ENCODE measurements around the gene FRK.
"Not testable (repeated sequence)": the region's sequence is repeated elsewhere in the genome, so short reads cannot be mapped to it uniquely, and the experiment has no call there.

The FRK gene

DNA sequence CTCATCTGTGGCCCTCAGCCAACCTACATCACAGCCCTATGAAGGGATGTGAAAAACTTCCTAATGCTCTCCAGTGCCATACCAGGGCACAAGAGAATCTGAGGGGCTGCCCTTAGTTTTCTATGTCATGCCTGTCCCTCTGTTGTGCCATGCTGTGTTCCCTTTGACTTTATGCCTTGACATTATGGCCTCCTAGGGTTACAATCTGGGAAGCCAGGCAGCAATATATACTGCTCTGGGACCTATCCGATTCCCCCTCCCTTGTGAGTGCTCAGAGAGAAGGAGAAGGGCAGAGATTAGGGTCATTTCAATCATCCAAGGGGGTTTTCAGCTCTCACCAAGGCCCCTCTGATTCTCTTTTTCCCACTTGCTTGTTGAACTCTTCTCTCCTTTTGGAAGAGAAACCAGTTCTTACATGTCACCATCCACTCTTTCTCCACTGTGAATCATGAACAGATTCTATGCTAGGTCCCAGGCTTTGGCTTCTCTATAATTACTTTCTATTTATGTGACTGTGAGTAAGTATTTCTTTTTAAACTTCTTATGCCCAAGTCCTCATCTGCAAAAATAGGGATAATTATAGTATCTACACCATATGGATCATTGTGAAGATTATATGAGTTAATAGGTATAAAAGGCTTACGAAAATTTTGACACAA, 14.2 kb upstream of the FRK start:
- no peak for DNase-seq (ENCODE audit: low spot score)

DNA sequence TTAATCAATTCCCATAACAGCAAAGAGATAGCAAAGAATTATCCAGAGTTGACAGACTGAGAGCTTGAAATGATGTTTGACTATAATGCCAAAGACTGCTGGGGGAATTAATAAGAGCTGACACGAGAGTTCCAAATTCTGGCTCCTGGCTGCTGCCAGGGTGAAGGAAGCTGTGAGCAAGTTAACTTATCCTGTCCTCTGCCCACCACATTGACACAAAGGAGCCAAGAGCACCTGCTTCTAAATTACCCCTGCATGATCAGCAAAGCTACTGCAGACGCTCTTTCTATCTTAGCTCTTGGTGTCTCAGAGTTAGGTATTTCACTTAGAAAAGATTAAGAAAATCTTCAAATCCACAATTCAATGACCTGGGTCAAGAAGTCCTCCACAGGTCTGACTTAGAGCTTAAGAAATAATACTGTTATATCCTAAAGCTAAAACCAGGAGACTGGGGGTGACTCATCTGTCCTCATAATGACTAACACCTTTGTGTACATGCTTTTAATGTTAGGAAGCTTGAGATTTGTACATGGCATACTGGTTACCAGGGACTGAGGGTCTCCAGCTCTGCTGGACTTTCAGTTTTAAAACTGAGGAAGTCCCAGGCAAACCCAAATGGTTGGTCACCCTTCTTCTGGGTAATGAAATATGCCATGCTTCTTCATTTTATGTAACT, 13.2 kb upstream of the FRK start:
- no peak for DNase-seq (ENCODE audit: low spot score)

DNA sequence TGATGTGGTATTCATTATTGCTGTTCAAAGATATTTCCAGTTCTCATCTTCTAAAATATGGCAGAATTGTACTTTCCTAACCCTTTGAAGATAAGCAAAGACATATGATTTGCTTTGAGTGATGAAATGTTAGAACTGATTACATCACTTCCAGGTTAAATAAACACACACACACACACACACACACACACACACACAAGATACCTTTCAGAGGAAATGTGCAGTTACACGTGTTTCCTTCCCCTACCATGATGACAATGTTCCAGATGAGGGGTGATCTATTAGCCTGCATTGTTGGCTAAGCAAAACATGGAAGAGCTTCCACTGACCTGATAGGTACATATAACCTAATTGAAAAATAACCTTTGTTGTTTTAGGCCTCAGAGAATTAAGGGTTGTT, 11.7 kb upstream of the FRK start:
- DNase-seq (ENCODE audit: low spot score) = no peak

DNA sequence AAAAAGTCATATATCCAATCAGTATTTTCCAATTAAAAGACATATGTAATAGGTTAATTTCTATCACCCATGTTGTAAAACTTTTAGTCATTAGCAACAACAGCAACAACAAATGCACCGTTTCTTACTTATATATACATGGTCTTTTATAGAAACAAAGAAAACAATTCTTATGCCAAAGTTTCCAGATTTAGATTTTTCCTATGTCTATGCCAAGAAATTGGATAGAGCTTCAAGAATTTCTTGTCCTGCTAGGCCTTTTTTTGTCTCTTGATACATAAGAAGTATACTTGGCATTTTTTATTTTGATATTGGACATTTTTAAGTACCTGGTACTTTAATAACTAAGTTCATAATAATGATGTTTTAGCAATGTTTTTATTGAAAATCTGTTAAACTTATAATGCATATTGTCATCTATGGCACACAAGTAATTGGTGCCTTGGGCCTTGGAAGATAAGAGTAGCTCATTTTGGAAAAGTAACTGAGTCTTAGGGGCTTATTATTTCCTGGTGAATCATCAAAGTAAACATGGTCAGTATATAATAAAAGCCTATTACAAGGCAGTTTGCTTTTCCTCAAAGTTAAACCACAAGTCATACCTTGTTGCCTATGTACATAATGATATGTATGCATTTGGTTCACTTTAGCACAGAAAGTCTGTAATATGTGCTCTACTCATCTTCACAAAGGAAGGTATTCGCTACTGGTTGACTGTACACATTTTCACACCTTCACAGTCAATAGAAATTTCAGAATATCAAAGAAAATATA, 10.1 kb upstream of the FRK start:
- no peak for DNase-seq (ENCODE audit: low spot score)

DNA sequence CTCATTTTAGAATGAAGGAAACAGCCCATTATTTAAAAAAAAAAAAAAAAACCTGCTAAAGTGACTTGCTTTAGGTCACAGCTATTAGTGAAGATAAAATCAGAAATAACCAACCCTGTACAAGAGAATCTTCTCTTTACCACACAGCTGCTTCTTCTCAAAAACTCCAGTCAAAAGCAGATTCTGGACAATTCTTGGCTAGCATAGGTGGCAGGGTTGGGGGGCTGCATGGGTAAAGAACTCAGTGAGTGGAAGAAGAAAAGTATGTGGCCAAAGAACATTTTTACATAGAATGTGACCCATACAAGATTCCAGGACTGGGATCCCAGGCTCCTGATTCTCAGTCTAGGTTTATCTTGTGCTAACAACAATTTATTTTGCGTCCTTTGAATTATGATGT, 9.4 kb upstream of the FRK start:
- no peak for DNase-seq (ENCODE audit: low spot score)

DNA sequence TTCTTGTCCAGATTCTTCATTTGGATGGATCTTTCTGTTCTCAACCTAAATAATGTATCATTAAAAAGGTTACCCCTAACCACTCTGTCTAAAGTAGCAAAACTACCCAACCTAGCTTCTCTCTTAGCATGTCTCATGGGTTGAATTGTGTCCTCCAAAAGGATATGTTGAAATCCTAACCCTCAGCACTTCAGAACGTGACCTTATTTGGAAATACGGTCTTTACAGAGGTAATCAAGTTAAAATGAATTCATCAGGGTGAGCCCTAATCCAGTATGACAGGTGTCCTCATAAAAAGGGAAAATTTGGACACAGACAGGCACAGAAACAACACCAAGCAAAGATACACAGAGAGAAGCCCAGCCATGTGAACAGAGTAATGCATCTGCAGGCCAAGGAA, 6.1 kb upstream of the FRK start:
- peak; percentile 65 for DNase-seq (ENCODE audit: low spot score)

DNA sequence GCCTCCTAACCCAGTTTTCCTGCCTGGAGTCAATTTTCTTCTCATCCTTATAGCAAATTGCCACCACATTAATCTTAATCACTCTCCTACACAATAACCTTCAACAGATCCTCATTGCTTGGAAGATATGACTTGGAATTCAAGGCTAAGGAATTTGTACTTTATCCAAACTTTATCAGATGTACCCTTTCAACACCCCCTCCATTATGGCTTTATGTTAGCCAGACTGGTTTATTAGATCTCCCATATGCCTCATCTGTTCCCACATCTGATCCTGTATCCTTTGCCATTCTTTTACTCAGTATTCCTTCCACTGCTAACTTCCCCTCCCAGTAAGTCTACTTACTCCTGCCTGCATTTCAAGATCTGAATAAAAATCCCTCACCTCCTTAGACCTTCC, 4.0 kb upstream of the FRK start:
- DNase-seq (ENCODE audit: low spot score) = peak; percentile 75

DNA sequence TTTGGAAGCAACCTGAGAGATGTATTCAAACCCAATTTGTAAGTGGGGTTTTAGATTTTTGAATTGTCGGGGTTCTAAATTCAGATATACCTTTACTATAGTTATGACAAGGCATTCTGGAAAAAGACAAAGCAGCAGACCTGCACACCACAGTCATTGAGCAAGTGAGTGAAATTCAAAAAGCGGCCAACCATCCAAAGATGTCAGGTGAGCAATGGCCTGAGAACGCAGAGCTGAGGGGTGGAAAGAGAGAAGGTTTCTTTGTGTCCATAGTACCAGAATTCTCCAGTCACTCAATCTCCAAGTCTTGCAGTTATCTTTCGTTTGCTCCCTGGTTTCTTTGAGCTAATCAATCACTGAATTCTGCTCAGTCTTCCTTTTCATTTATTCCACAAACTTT, 1.8 kb upstream of the FRK start:
- no peak for DNase-seq (ENCODE audit: low spot score)

DNA sequence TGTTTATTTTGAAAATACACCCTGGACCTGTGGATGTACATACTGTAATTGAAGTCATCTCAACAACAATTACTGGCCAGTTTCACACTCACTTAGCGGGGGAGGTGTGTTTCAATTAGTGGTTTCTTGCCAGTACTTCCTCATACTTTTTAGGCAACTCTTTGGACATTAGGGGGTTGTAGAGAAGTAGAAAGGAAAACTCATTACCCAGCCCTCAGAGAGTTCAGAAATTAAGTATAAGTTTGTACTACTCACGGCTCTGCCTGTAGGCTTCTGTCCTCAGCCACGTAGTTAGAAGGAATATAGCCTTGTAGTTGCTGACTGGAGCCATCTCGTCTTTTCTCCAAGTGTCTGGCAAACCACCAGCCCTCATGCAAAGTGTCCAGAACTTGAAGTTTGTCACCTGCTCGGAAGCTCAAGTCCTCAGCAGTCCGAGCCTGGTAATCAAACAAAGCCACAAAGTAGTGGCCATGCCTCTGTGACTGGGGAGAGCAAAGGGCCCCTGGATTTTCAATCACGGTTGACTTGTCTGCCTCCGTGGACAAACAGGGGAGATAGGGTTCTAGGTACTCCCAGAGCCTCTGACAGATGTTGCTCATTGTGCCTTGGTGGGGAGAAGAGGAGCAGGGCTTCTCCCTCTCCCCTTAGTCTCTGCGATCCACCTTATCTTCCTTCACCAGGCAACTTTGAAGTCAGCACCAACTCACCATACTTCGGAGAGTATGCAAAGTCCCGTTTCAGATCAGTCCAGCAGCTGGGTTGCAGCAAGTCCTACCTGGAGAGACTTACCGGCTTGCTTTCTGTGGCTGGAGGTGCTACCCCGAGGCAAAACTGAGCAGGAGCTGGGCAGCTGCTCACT, 749 bp downstream of the FRK start:
- DNase-seq (ENCODE audit: low spot score) = no peak

DNA sequence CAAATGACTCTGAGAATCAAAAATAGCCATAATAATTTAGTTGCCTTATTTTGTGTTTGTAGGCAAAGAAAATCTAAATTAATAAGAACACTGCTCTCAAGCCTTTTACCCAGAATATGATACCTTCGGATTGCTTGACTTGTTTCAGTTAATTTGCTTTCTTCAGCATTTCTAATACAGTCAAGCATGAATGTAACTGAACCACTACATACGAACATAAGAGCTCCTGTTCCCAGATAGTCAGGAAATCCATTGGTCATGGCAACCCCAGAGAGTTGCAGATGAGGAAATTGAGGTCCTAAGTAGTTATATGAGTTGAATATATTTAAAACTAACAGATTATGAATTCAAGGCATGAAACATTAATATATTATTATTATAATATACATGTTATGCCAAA, 2.9 kb downstream of the FRK start:
- no peak for DNase-seq (ENCODE audit: low spot score)

DNA sequence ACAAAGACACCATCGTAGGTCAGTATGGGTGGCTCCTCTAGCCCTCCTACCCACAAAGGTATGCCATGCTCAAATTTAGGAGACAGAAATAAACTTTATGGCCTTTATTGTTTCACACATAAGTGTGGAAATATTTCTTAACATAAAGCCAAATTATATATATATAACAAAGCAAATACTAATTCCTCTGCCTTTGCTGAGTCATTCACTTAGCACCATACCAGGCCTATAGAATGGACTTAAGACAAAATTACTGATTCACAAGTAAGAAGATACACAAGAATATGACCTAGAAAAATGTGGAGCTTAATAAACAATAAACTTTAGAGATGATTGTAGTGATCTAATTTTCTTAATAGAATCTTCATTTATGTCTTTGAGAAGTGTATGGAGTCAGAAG, 5.2 kb downstream of the FRK start:
- no peak for DNase-seq (ENCODE audit: low spot score)

DNA sequence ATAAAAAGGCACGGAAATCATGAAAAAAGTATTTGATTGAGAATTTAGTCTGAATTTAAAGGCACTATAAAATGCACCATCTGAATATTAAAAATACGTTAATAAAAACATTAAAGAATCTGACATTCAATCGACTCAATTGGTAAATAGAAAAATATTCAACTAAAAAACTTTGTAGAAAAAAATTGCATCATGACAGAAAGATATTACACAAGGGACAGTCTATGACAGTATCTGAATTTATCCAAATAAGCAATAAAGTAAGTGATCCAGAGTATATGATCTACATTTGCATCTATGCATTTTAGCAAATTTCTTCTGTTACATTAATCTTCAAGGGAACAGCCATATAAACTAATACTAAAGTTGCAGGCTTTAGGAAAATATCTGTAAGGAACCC, 9.4 kb downstream of the FRK start:
- no peak for DNase-seq (ENCODE audit: low spot score)

DNA sequence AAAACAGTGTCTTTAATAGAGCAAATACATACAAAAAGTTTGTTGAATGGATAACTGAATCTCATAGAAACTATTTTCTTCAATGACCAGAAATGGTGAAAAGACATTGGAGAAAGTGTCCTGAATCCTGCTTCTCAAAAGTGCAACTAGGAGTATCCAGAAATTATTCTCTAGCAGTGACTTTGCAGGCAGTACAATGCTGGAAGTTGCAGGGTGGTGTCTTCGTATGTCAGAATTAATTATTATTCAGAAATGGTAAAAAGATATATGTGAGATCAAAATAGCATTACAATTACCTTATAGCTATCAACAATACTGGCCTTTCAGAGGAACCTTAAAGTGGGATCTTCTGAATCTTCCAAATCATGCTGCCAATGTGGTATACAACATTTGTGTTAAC, 10.0 kb downstream of the FRK start:
- DNase-seq (ENCODE audit: low spot score) = no peak

DNA sequence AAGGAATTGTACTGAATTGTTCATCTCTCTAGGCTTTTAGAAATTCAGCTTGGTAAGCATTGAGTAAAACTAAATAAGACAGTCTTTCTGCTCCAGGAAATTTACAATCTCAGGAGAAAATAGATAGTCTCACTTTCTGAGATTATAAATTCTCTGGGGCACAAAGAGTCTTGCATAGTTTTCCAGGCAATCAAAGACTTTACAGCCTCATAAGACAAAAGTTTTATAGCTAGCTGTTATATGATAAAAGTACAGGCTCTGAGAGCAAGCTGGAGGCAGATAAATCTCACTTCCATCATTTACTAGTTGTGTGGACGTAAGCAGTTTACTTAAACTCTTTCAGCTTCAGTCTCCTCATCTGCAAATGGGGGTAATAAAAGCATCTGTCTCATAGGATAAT, 11.4 kb downstream of the FRK start:
- no peak for DNase-seq (ENCODE audit: low spot score)

DNA sequence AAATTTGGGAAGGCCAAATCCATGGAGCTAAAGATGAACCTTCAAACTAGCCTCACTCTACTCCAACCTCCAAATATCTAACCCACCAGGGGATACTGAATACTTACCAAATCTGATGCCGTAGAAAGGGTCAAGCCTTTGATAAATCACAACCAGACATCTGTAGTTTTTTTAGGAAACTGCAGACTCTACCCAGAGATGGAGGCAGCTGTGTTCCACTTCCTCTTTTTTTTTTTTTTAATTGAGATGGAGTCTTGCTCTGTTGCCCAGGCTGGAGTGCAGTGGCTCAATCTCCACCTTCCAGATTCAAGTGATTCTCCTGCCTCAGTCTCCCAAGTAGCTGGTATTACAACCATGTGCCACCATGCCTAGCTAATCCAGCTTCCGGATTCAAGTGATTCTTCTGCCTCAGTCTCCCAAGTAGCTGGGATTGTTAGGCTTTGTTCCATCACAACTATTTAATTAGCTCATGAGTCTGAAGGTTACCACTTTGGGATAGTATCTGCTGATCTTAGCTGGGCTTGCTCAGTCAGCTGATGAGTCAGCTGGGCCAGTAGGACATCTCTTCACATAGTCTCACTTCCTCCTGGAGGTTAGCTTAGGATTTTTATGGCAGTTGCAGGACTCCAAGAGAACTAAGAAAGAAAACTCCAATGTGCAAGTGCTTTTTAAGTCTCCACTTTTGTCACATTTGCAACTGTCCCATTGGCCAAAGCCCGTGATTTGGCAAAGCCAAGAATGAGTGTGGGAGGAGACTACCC, 13.3 kb downstream of the FRK start:
- no peak for DNase-seq (ENCODE audit: low spot score)

DNA sequence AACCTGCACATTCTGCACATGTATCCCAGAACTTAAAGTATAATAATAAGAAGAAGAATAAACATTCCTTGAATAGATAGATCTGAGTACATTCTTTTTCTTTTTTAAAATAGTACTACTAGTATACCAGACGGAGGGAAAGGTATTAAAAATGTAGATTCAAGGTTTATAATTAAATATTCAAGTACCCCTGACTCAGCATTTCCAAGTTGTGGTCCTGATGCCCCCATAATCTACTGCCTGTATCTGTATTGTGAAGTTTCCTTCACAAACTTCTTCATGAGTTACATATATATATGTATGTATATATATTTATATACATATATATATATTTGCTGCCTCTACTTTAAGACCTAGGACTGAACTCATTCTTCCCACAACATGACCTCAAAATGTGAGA, 14.0 kb downstream of the FRK start:
- no peak for DNase-seq (ENCODE audit: low spot score)

DNA sequence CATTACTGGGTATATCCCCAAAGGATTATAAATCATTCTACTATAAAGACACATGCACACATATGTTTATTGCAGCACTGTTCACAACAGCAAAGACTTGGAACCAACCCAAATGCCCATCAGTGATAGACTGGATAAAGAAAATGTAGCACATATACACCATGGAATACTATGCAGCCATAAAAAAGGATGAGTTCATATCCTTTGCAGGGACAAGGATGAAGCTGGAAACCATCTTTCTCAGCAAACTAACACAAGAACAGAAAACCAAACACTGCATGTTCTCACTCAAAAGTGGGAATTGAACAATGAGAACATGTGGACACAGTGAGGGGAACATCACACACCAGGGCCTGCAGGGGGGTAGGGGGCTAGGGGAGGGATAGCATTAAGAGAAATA, 14.4 kb downstream of the FRK start:
- DNase-seq (ENCODE audit: low spot score) = not testable (repeated sequence)

DNA sequence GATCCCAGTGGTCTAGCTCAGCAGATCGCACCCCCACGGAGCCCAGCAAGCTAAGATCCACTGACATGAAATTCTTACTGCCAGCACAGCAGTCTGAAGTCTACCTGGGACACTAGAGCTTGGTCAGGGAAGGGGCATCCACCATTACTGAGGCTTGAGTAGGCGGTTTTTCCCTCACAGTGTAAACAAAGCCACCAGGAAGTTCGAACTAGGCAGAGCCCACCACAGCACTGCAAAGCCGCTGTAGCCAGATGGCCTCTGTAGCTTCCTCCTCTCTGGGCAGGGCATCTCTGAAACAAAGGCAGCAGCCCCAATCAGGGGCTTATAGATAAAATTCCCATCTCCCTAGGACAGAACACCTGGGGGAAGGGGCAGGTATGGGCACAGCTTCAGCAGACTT, 18.8 kb downstream of the FRK start:
- DNase-seq (ENCODE audit: low spot score) = no peak

DNA sequence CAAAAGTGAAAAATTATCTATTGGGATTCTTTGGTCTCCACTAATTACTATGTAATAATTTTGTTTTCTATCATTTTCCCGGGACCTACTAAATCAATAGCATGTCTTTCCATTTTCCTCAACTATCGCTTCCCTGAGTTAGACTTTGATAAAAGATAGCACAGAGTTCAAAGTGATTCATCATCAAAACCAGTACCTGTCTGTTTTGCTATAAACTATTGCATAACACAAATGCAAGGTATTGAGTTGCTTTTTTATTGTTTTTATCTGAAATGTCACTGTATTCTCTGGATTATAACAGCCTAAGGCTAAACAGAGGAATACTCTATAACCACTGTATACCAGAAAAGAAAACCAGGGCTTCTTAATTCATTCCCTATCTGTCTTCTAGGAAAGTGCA, 19.7 kb downstream of the FRK start:
- no peak for DNase-seq (ENCODE audit: low spot score)

DNA sequence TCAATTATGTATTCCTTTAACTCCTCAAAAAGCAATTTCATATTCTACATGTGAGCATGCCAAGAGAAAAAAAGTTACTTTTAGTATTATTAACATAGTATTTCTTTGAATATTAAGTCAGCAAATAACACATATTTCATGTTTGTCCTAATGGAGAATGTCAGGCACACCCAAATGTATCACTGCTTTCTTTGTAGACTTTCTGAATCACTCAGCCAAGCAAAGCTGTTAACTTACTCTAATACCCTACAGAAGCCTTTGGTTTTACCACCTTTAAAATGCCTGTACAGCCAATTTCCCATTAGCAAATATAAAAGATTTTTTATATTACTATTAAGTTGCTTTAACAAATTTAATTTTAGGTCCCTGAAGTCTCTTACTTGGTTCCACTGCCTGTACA, 23.8 kb downstream of the FRK start:
- no peak for DNase-seq (ENCODE audit: low spot score)

DNA sequence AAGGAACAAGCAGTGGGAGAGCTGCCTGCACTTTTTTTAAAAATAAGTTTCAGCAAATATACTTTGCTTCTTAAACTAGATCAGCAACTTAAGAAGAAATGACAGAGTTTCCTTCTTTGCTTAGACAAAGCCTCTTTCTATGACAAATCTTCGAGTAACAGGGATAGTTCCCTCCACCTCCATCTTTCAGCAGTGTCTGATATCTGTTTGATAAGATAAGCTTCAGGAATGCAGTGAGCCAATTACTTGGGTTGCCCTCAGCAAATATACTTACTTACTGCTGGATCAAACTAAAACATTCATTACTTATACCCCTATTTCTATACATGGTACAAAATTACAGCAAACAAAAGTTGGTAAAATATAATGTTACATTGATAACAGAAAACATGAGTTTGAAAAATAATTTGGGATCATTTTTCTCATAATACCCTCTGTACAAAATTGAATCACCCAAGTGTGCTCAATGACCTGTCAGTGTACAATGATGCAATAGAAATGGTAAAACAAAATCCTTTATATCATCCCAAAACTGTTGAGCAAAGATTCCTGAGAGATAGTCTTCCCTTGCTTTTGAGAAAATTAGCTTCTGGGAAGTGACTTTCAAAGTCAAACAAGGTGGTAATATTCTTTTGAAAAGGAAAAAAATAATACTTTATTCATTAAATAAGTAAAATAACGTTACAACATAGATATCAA, 24.5 kb downstream of the FRK start:
- no peak for DNase-seq (ENCODE audit: low spot score)

Data from SK-N-DZ (cell line).